Glutamatergic neuron (in vitro differentiated cells): Measurements from ENCODE around the gene MLKL. TPM values are rescaled to one million over a fixed set of nuclear protein-coding genes. Genes with fewer than 3 reads are reported as not detected.

Source experiments
- DNase-seq: peaks from one replicate; pipeline ENCODE4 v3.0.0; 2022
- H3K27ac Mint-ChIP-seq: one replicate; pipeline ENCODE4 v1.8.0; 2020; ENCODE audit warnings: mild to moderate bottlenecking, mixed read lengths, inconsistent platforms; ENCODE audit not compliant: unreplicated experiment
- H3K27me3 Mint-ChIP-seq: one replicate; pipeline ENCODE4 v1.8.0; 2020; ENCODE audit warnings: mild to moderate bottlenecking, moderate library complexity, mixed read lengths, inconsistent platforms; ENCODE audit not compliant: unreplicated experiment
- H3K36me3 Mint-ChIP-seq: one replicate; pipeline ENCODE4 v1.8.0; 2020; ENCODE audit warnings: mild to moderate bottlenecking, mixed read lengths, inconsistent platforms; ENCODE audit not compliant: unreplicated experiment
- H3K4me1 Mint-ChIP-seq: one replicate; pipeline ENCODE4 v1.8.0; 2020; ENCODE audit warnings: mild to moderate bottlenecking, low read depth, mixed read lengths, inconsistent platforms; ENCODE audit not compliant: unreplicated experiment
- H3K4me3 Mint-ChIP-seq: one replicate; pipeline ENCODE4 v1.8.0; 2020; ENCODE audit warnings: mild to moderate bottlenecking, mixed read lengths, inconsistent platforms; ENCODE audit not compliant: unreplicated experiment
- H3K9me3 Mint-ChIP-seq: one replicate; pipeline ENCODE4 v1.8.0; 2020; ENCODE audit warnings: mild to moderate bottlenecking, moderate library complexity, mixed read lengths, inconsistent platforms; ENCODE audit not compliant: unreplicated experiment
- total RNA-seq: library from RNA; stranded (reverse); fragmentation: NEBNext Ultra II Directional; extraction: Animal tissue kit (Norgen Biotek cat#: 25700); gene quantifications from one replicate; pipeline ENCODE4 v1.2.1, GENCODE V29; 2021; ENCODE audit not compliant: unreplicated experiment
- TF ChIP-seq, protein P1 (sequence below): fragments of 200-600 bp; sonication (generic); IDR thresholded peaks from one replicate; pipeline ENCODE4 v1.5.0; 2021; ENCODE audit not compliant: partially characterized antibody, unreplicated experiment

Gene MLKL
- total RNA-seq, 1 donor from 2014 or later = not detected

DNA sequence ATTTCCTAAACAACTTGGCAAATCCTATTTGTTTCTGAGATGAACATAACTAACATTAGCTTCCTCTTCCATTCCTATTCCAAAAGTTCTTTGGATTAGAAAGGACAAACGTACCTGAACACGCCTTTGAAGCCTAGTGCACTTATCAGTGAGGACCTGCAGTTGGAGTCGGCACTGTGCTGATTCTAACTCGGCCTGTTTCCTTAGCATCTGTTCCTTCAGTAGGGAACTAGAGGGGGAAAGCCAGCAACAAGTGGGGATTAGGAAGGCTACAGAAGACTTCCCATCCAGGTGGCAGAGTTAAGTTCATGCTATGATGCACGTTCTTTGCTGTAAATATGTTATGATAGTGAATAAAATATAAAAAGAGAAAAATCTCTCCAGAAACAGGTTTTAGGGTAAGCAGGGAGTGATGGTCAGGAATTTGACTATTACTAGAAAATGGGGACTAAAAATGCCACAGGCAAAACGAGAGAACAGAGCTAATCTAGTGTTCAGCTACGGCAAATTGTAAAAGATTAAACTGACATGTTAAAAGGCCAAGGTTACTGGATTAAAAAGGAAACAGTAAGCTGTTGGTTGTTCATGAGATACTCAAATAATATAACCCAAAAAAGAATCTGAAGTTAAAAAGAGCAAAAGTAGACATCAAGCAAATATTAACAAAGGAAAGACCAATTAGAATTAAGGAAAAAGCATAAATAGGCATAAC is 62.8 kb downstream of the MLKL start:
- H3K4me3 Mint-ChIP-seq = no peak overlapping the region
- peaks cover 1% of the 10 kb centered on the region for H3K9me3 Mint-ChIP-seq
- H3K4me1 Mint-ChIP-seq = no peaks in the 10 kb centered on the region
- H3K27ac Mint-ChIP-seq = no peak overlapping the region
- no peak for DNase-seq
- TF ChIP-seq, protein P1, sequence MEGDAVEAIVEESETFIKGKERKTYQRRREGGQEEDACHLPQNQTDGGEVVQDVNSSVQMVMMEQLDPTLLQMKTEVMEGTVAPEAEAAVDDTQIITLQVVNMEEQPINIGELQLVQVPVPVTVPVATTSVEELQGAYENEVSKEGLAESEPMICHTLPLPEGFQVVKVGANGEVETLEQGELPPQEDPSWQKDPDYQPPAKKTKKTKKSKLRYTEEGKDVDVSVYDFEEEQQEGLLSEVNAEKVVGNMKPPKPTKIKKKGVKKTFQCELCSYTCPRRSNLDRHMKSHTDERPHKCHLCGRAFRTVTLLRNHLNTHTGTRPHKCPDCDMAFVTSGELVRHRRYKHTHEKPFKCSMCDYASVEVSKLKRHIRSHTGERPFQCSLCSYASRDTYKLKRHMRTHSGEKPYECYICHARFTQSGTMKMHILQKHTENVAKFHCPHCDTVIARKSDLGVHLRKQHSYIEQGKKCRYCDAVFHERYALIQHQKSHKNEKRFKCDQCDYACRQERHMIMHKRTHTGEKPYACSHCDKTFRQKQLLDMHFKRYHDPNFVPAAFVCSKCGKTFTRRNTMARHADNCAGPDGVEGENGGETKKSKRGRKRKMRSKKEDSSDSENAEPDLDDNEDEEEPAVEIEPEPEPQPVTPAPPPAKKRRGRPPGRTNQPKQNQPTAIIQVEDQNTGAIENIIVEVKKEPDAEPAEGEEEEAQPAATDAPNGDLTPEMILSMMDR = no peak
- H3K36me3 Mint-ChIP-seq = no peaks in the 10 kb centered on the region
- no peaks in the 10 kb centered on the region for H3K27me3 Mint-ChIP-seq

DNA sequence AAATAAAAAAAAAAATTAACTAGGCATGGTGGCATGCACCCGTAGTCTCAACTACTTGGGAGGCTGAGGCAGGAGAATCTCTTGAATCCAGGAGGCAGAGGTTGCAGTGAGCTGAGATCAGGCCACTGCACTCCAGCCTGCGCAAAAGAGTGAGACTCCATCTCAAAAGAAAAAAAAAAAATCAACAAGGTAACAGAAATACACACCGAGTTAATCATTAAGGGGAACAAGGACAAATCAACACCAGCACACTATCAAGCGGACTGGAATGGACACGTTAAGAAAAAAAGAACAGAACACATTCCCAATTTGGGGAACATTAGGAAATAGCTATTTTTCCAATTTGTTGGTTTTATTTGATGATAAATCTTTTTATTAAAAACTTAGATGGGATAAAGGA is 65.4 kb downstream of the MLKL start:
- TF ChIP-seq, protein P1 = no peak
- Mint-ChIP-seq H3K36me3 (no peaks in the 10 kb centered on the region), H3K9me3 (peaks cover 1% of the 10 kb centered on the region), H3K27me3 (peaks cover 1% of the 10 kb centered on the region), H3K27ac (no peak overlapping the region), H3K4me1 (no peaks in the 10 kb centered on the region), H3K4me3 (no peak overlapping the region)
- no peak for DNase-seq

DNA sequence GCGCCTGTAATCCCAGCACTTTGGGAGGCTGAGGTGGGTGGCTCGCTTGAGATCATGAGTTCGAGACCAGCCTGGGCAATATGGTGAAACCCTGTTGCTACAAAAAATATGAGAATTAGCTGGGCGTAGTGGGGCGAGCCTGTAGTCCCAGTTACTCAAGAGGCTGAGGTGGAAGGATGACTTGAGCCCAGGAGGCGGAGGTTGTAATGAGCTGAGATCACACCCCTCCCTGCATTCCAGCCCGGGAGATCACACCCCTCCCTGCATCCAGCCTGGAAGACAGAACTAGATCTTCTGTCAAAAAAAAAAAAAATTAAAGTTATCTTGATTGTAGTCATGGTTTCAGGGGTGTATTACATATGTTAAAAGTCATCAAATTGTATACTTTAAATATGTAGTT is 67.0 kb downstream of the MLKL start:
- Mint-ChIP-seq H3K4me3 (no peak overlapping the region), H3K9me3 (peaks cover 1% of the 10 kb centered on the region), H3K27me3 (peaks cover 2% of the 10 kb centered on the region), H3K4me1 (peaks cover under 1% of the 10 kb centered on the region), H3K27ac (no peak overlapping the region), H3K36me3 (no peaks in the 10 kb centered on the region)
- DNase-seq = no peak
- TF ChIP-seq, protein P1 = no peak

DNA sequence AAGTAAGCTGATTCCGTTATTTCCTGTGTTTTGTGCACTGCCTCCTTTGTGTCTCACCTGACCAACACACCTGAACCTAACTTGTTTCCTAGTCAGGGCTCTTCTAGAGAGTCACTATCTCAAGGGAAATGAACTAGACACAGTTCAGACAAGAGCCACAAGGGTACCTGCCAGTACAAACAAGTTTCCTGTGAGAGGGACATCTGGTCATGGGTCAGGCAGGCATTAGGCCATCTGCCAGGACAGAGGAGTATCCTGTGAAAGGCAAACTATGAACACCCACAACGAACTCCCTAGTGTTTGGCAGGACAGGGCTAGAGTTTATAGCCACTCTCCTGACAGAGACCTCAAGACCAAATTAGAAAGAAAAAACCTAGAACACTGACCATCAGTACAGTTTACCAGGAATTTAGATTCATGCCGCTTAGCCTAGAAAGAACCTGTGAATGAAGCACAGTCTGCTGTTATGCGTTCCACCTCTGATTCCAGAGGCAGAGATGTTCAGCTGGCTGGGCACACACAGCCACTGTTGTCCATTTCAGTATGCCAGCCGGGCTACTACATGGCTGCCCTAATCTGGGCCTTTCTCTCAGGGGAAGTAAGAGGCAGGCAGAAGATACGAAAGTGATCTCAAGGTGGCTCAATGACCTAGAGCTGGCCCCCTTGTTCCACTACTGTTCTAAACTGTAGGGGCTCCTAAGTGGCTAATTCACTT is 73.0 kb downstream of the MLKL start:
- DNase-seq = no peak
- Mint-ChIP-seq H3K27ac (peak overlapping the region; percentile 87), H3K4me3 (peak overlapping the region; percentile 63), H3K36me3 (no peaks in the 10 kb centered on the region), H3K27me3 (peaks cover 4% of the 10 kb centered on the region), H3K9me3 (no peaks in the 10 kb centered on the region), H3K4me1 (peaks cover 17% of the 10 kb centered on the region)
- TF ChIP-seq, protein P1 = no peak
